ENCODE data around the gene HNRNPF.

- TF ChIP-seq CTCF (IDR thresholded peaks at IDR 0.05): no peak
- TF ChIP-seq POLR2A (IDR thresholded peaks at IDR 0.05): no peak
These were observed 72.2 kb downstream of the HNRNPF start for GRCh38 chr10:43336641-43337318.
